UCSD-AML1 (cell line): ENCODE measurements around the gene CXXC4.

ENCODE experiments used
- DNase-seq: peaks from one replicate; lab custom pipeline; 2025; ENCODE audit not compliant: unreplicated experiment; lab: John Stamatoyannopoulos, UW

CXXC4 gene

DNA sequence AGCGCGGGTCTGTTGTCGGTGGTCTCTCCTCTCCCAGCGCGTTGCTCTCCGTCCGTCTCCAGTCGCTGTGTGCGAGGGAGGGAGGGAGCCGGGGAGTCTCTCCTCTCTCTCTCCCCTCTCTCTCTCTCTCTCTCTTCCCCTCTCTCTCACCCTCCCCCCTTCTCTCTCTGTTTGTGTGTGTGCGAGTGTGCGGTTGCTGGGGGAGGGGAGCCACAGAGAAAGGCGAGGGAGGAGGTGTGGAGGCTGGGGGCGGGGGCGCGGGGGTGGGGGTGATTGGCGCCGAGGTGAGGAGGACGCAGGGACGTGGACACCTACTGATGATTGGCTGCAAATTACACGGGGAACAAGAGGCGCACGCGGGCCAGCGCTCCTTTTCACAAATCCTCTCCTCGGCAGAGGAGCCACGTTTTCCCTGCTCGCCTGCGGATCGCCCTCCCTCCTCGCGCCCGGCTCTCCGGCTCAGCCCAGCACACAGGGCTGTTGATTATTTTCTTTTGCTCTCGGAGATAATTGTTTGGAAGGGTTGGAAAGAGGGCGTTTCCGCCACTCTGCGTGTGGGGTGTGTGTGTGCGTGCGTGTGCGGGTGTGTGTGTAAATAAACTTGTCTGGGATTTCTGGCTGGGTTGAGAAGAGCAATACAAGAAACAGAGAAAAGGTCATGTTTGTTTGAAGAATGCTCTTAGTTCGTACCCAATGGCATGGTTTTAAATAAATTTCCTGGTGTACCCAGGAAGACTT lies at the start of gene CXXC4:
CXXC4 (minus strand) TSS at position 73 of the 738 bp plus-strand sequence. CDS start 3,092 bp downstream, outside the sequence.
- DNase-seq, result no peak

DNA sequence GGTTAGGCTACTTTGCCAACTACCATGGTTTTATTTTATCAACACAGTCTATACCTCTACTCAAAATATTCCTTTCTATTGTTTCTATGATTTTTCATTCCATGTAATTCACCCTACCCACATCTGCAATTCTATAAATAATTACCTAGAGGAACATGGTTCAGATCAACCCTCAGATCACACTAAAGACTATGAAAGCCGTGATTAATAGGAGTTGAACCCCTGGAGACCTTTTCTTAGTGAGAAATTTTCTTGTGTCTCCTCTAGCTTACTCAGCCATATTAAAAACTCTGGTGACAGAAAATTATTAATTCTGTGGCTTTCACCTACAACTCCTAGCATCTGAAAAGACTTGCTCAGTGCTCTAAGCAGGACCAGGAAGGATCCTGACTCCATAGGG lies 38.5 kb upstream of the CXXC4 start:
- DNase-seq, result no peak

DNA sequence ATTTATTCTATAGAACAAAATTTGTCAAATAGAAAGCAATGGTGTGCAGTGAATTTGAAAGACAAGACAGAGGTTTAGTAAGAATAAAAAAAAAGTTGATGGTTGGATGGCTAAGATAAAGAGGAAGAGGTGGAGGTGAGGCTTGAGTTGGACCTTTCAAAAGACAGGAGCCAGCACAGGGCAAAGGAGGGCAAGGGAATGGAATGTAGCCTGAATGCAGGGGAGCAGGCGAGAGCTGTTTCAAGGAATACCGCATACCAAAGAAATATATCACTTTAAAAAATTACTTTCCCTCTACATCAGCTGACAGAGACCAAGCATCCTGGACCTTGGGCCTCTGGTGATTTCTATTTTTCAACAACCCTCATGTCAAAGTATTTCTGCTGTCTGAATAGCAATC lies 38.0 kb upstream of the CXXC4 start:
- DNase-seq, result no peak

DNA sequence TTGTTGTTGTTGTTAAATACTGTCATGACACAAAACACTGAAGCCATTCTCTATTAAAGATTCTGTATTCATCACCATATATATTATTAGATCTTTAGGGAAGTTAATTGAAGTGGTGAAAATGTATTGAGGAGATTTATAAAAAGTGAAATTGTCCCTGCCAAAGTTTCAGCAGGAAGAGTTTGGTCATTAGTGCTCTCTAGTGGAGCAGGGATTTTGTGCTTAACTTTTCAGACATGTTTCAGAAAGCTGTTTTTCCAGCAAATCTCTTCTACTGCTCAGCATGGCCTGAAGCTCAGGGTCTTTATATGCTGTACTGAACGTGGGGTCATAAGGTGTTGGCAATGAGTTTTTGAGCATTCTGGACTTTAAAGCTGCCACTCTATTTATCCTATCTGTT lies 36.7 kb upstream of the CXXC4 start:
- no peak for DNase-seq

DNA sequence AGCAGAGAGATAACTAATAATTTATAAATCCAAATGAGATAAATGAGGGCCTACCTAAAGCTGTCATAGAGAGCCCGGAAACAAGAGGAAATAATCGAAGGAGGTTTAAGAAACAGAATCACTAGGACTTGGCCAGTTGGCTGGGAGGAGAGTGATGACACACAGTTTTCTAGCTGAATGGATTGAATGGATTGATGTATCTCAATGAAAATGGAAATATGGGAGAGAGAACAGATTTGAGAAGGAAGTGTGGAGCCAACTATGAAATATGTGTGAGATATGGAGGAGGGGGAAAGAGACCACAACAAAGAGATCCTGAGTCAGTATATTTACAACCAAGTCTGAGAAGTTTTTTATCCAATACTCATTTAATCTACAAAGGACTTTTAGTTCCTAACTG lies 35.7 kb upstream of the CXXC4 start:
- DNase-seq, result no peak

DNA sequence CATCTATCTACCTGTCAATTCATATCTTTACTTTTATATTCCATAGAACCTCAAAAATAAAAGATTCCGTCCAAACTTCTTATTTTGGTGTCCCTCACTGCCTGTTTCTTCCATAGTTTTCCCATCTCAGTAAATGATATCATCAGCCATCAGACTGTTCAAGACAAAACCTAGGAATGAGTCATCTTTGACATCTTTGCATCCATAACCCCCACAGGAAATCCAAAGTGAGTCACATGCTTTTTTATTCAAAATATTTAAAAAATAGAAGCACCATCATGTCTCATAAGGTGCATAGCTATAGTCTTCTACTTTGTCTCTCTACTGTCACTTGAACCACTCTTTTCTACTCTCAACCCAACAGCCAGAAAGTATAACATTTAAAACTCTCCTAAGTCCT lies 29.9 kb upstream of the CXXC4 start:
- DNase-seq, result no peak

DNA sequence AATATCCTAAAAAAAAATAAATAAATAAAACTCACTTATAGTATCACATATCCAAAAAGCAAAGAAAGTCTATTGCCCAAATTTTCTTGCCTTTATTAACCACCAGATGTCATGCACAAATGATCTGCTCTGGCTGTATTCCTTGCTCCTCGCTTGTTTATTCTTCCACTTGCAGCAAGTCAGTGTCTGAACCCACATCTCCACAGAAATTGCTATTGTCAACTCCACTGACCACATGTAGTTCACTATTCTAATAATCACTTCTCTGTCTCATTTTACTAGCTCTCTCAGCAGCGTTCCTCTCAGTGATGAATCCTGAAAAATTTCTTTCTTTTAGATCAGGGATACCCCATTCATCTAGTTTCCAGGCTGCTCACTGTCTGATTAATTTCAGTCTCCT lies 29.3 kb upstream of the CXXC4 start:
- no peak for DNase-seq

DNA sequence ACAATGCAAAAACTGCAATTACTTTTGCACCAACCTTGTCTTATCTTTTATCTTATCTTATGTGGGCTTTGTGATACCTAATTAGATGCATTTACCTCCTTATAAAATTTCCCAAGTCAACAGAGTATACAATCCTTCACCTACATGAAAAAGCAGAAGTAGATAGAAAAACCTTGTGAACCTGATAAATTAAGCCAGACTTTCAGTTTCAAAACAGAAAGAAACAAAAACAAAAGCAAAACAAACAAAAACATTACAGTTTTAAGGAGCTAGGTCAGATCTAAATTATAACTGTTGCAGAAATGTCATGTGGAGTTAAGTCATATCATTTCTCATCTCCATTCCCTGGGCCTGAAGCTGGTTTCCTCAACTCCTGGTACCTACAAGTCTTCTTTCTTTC lies 24.9 kb upstream of the CXXC4 start:
- DNase-seq, result no peak

DNA sequence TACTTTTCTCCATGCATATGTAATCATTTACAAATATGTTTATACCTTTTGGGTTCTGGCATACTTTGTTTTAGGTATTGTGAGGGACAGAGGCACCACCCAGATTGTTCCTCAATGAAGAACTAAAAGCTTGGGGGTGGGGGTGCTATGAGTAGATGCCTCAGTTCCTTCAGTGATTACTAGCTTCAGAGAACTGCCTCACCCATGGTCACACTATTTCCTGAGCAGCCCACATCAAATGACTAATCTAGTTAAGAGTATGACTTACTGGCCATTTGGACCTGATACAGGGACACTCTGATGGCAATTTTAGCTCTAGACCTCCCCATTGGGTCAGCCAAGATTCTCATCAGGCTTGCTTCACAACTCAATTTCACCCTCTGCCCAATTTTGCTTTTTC lies 22.2 kb upstream of the CXXC4 start:
- no peak for DNase-seq

DNA sequence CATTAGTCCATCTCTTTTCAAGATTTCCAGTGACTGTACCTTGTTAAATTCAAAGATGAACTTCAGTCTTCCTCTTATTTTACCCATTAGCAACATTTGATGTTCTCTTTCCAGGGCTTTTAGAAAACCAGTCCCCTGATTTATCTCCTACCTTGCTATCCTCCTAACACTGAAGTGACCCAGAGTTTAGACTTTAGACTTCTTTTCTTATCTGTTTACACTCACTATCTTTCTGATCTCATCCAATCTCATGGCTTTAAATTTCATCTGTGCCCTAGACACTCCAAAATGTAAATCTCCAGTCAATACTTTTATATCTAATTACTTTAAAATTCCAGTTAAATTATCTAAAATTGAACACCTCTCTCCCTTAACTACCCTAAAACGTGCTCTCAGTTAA lies 13.5 kb upstream of the CXXC4 start:
- no peak for DNase-seq

DNA sequence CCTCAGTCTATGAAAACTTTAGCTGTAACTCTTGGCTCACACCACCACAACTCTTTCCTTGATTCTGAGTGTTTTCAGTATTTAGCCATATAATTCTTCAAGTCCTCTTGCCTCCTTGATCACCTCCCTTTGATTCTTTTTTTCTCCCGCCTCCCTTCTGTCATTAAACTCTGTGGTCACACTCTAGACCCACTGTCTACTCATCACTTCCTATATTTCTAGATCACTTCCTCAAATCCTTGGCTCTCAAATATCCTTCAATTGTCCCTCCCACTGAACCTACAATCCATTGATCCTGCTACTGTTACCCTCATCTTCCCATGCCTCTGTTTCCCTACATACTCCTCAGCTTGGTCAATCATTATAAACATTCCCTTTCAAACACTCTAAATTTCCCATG lies 12.4 kb upstream of the CXXC4 start:
- no peak for DNase-seq

DNA sequence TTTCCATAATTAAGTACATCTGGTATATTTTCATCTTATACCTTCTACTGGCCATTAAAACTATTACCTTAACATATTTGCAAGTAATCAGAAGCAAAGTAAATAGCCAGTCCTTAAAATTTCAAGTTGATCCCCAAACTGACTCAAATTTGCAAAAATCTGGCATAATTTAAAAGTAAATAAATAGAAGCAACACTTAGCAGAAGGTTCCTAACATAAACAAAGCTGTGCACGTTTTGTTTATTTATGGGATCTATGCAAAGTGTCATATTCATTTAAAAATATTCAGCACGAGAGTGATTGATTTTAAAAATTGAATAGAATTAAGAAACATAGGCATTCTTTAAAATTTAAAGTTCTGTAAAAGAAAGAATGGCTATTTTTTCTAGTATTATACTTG lies 9.8 kb upstream of the CXXC4 start:
- DNase-seq, result no peak

DNA sequence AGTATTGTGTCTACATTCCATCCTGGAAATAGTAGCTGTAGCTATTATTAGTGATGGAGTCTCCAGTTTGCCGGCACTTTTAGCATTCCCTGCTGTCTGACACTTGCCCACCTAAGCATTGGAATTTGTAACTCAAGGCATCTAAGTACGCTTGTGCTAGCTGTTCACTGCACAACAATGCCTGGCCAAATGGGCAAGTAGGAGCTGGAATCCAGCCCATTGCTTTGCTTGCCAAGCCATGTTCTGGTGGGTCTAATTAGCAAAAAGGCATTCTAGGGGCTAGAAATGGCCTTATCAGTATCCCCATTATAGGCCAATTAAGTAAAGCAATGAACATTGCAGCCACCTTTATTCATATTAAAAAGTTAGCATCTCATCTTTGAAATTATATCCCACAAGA lies 7.8 kb upstream of the CXXC4 start:
- no peak for DNase-seq

DNA sequence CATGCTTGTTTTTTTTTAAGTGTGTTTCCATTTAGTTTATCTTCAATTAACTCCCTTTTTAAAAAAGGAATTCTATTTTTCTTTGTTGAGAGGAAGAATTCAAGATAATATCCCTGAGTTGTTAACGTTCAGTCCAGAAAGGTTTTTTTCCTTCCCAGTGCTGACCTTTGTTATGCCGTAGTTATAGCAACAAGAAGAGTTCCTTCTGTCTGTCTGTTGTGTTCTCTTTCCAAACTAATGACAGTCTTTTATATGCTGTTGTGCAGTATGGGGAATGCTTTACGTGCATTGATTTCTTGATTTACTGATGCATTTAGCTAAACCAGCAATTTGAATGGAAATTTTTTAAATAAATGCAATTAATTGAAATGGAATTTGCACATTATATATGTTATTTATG lies 6.6 kb upstream of the CXXC4 start:
- no peak for DNase-seq

DNA sequence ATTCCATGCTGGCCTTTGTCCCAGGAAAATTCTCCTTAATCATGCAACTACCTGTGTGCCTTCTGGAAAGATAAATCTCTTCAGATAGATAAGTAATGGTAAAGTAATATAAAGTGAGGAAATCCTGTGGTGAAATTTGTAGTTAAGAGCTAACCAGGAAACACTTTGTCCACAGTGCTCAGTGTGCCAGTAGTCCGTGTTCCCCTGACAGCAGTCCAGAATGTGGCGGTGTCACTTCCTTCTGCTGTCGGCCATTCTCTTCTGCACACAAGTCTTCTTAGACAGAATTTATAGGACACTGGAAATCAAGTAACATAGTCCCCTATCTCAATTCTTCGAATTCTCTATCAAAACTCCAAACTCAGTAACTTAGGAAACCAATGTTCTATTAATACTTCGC lies 5.7 kb upstream of the CXXC4 start:
- no peak for DNase-seq

DNA sequence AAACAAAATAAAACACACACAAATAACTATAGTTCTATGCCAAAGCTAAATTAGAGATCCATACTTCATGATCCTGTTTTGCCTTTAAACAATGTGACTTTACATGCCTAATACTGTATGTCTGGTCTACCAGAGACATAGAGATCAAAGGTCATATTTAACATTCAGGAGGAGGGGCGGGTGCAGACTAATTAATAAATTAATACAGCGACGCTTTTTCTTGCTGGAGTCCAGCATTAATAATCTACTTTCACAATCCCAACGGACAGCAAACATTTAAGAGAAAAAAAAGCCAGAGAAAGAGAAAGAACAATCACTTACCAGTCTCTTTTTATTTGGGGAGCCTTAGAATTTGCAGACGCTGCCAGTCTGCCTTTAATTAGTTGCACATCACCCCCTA lies 509 bp downstream of the CXXC4 start:
- DNase-seq, result no peak

DNA sequence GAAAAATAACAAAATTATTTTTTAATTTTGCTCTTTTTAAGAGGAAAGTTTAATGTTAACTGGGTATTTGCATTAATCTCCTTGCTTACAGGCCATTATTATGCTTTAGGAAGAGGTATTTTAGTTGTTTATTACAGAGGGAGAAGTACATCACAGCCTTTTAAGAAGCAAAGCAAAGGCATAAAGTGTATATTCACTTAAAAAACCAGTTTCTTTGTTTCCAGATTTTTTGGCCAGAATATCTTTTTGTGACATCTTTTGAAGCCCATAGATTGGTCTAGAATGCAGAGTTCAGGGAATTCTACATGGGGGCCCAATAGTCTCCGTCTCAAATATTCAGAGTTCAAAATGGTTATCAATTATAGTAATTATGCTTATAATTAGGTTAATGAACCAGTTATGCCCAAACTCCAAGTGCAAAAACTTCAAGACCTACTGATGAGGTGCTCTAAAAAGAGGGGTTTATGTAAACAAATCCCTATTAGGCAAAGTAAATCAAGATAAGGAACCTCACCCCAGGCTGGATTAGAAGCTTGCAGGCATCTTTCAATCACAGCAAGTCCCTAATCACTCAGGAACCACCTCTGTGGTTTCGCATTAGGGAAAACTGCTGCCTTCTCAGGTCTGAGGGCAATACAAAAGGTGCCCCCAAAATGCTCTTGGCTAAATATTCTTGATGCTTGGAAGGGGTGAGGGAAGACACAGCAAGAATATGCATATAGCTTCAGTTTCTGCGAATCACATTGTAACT lies 1.4 kb downstream of the CXXC4 start:
- DNase-seq, result no peak

DNA sequence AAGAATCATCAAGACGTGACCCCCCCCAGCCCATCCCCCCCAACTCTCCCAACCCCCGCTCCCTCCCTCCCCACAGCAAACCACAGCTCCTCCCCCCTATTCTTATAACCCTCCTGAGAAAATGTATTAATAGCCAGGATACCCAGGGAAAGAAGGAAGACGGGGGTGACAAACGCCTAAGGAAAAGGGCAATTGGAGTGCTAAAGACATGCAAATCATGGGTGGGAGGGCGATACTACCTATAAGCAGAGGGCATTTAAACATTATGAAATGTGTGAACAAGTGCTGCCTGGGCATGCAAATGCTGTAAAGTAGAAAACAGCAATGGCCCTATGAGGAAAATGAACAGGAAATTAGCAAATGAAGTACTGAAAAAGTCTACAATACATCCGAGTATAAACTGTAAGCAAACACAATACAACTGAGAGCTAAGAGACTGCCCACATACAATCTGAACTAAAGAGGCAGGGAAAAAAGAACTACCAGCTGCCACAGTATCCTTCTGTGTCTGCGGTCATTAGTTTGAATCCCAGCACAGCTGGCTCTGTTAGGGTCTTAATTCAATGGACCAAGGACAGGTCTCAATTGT lies 2.4 kb downstream of the CXXC4 start:
- no peak for DNase-seq

DNA sequence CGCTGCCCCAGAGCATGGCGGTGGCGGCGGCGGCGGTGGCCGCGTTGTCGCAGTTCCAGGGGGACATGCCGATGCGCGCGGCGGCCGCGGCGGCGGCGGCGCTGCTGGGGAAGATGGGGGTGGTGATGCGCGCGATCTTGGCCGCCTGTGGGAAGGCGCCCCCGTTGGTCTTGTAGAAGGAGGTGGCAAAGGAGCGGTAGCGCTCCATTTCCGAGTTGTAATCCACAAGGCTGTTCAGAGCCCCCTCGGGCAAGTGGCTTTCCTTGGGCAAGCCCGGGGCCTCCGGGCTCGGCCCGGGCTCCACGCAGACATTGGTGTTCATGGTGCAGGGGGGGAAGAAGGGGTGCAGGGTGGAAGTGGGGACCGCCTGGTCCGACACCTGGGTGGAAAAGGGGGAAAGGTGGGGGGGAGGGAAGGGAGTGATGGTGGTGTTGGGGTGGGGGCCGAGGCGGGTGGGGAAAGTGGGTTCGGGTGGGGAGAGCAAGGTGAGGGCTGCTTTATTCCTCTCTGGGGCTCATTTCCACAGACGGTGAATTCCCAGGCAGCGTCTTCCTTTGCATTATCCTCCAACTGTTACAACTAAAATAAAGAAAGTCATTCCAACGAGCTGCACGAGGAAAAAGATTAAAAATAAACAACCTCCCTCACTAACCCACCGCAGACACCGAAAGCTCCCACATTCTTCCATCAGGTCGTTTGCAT lies 3.1 kb downstream of the CXXC4 start:
- DNase-seq, result peak; percentile 30

DNA sequence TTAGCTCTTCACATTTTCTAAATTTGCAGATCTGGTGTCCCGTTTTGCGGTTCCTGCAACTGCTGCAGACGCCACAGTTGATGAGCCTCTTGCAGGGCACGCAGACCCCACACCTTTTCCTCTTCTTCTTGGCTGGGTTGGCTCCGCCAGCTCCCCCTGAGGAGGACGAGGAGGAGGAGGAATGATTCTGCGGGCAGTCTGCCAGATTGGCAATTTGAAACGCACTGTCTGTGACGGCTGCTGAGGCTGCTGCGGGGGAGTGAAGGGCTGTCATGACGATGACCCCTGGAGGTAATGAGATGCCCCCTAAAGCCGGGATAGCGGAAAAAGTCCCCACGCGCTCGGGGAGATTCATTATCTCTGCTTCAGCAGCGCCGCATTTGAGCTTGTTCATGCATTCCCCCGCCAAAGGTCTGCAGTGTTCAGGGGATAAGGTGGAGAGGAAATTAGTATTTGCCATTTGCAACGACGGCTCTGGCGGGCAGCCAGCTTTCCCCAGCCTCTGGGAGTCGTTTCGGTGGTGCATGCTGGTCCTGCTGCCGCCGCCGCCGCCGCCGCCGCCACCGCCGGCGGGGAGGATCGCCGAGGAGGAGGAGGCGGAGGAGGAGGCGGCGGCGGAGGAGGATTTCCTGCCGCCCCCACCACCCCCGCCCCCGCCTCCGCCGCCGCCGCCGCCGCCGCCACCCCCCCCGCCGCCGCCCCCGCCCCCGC lies 3.8 kb downstream of the CXXC4 start:
- peak; percentile 44 for DNase-seq

DNA sequence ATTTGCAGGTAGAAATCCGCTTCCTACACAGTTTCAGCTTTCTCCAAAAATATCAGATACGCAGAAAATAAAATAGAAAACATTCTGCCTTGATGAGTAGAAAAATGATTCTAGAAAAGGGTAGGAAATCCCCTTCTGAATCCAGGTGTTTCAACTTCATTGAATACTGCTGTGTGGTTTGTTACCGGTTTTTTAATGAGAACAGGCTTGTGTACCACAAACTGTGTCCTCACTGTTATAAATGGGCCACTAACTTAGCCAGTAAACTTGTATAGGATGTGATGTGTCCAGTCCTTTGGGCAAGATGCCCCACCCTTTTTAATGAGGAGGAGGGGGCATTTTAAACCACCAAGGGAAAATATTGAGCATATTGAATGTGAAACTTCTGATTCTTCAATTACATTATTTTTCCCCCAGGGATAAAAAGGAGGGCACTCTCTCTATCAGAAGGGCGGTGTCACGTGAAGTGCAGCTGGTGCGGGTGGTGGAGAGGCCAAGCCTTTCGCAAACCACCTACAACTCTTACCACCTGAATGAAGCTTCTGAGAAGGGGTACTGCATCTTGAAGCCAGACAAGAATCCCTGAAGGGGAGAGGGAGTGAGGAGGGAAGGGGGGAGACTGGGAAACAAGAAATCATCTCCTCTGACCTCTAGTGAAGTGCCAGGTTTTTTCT lies 4.5 kb downstream of the CXXC4 start:
- DNase-seq, result no peak
